Progenitor cell of endocrine pancreas (in vitro differentiated cells): ENCODE measurements around the gene PRKCB. TPM values are rescaled to one million over a fixed set of nuclear protein-coding genes. Genes with fewer than 3 reads are reported as not detected.

Source experiments
- DNase-seq: peaks from one replicate; pipeline ENCODE4 v3.0.0; 2021; ENCODE audit warnings: low spot score; ENCODE audit not compliant: unreplicated experiment
- H3K27ac Mint-ChIP-seq: 2 replicates; pipeline ENCODE4 v1.8.0; 2021; ENCODE audit warnings: mild to moderate bottlenecking, moderate library complexity, mixed read lengths
- H3K27me3 Mint-ChIP-seq: 2 replicates; pipeline ENCODE4 v1.8.0; 2021; ENCODE audit warnings: mixed read lengths
- H3K36me3 Mint-ChIP-seq: 2 replicates; pipeline ENCODE4 v1.8.0; 2022; ENCODE audit warnings: mixed read lengths; ENCODE audit not compliant: insufficient read depth
- H3K4me1 Mint-ChIP-seq: 2 replicates; pipeline ENCODE4 v1.8.0; 2021; ENCODE audit warnings: low read depth, mixed read lengths
- H3K4me3 Mint-ChIP-seq: 2 replicates; pipeline ENCODE4 v1.8.0; 2021; ENCODE audit warnings: low read depth, mild to moderate bottlenecking, moderate library complexity, mixed read lengths
- H3K9me3 Mint-ChIP-seq: 2 replicates; pipeline ENCODE4 v1.8.0; 2021; ENCODE audit warnings: low read depth, mixed read lengths
- total RNA-seq: library from RNA; stranded (reverse); gene quantifications from 2 replicates; pipeline ENCODE4 v1.2.1, GENCODE V29; 2021
- TF ChIP-seq, protein P1 (sequence below): fragments of 200-600 bp; sonication (generic); IDR thresholded peaks from one replicate; pipeline ENCODE4 v1.5.0; 2021; ENCODE audit warnings: antibody characterized with exemption, mild to moderate bottlenecking; ENCODE audit not compliant: unreplicated experiment

PRKCB gene
- total RNA-seq, 1 donor from 2014 or later, result 0.36 TPM

GRCh38 chr16:24005577-24005976 lies 169.8 kb downstream of the PRKCB start:
- Mint-ChIP-seq H3K4me3 (no peak overlapping the region), H3K9me3 (no peaks in the 10 kb centered on the region)

DNA sequence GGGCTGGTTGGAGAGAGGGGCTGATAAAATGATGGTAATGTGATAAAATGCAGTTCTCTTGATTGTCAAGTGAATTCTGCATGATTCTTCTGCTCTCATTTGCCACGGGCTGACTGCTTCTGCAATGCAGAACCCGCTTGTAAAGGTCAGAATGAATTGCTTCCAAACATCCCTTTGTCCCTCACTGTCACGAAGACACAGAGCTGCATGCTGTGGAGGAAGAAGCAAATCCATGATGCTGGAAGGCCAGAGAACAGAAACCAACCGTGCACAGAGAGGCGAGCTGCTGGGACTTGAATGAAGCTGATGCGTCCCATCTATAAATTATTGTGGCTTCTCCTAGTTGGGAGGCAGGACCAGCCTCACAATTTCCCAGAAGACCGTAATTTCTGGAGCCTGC lies 171.6 kb downstream of the PRKCB start:
- TF ChIP-seq, protein P1, sequence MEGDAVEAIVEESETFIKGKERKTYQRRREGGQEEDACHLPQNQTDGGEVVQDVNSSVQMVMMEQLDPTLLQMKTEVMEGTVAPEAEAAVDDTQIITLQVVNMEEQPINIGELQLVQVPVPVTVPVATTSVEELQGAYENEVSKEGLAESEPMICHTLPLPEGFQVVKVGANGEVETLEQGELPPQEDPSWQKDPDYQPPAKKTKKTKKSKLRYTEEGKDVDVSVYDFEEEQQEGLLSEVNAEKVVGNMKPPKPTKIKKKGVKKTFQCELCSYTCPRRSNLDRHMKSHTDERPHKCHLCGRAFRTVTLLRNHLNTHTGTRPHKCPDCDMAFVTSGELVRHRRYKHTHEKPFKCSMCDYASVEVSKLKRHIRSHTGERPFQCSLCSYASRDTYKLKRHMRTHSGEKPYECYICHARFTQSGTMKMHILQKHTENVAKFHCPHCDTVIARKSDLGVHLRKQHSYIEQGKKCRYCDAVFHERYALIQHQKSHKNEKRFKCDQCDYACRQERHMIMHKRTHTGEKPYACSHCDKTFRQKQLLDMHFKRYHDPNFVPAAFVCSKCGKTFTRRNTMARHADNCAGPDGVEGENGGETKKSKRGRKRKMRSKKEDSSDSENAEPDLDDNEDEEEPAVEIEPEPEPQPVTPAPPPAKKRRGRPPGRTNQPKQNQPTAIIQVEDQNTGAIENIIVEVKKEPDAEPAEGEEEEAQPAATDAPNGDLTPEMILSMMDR, result no peak
- H3K36me3 Mint-ChIP-seq, result no peaks in the 10 kb centered on the region
- no peak overlapping the region for H3K4me3 Mint-ChIP-seq
- DNase-seq, result no peak
- peaks cover 45% of the 10 kb centered on the region for H3K27me3 Mint-ChIP-seq
- no peaks in the 10 kb centered on the region for H3K9me3 Mint-ChIP-seq
- no peak overlapping the region for H3K27ac Mint-ChIP-seq
- no peaks in the 10 kb centered on the region for H3K4me1 Mint-ChIP-seq

More at GRCh38 chr16:24005577-24005976, 169.8 kb downstream of the PRKCB start:
- H3K36me3 Mint-ChIP-seq, result no peaks in the 10 kb centered on the region
- TF ChIP-seq, protein P1, result no peak
- H3K4me1 Mint-ChIP-seq, result no peaks in the 10 kb centered on the region
- H3K27me3 Mint-ChIP-seq, result peaks cover 44% of the 10 kb centered on the region
- no peak overlapping the region for H3K27ac Mint-ChIP-seq
- DNase-seq, result no peak

- Mint-ChIP-seq H3K27ac (no peak overlapping the region), H3K4me3 (no peak overlapping the region), H3K9me3 (no peaks in the 10 kb centered on the region), H3K36me3 (no peaks in the 10 kb centered on the region), H3K27me3 (peaks cover 48% of the 10 kb centered on the region), H3K4me1 (no peaks in the 10 kb centered on the region)
- DNase-seq, result no peak
- TF ChIP-seq, protein P1, result no peak
Observed at GRCh38 chr16:24007934-24008333, 172.2 kb downstream of the PRKCB start.

DNA sequence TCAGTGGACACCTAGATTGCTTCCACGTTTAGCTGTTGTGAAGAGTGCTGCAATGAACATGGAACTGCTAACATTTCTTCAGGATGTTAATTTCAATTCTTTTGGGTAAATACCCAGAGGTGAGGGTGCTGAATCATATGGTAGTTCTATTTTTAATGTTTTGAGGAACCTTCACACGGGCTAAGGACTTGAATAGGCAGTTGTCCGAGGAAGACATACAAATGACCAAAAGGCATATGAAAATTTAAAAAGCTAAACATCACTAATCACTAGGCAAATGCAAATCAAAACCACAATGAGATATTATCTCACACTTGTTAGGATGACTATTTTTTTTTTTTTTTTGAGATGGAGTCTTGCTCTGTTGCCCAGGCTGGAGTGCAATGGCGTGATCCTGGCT lies 173.3 kb downstream of the PRKCB start:
- no peaks in the 10 kb centered on the region for H3K4me1 Mint-ChIP-seq
- no peak for DNase-seq
- no peak overlapping the region for H3K27ac Mint-ChIP-seq

GRCh38 chr16:24009955-24010354 lies 174.2 kb downstream of the PRKCB start:
- Mint-ChIP-seq H3K27me3 (peaks cover 44% of the 10 kb centered on the region), H3K36me3 (no peaks in the 10 kb centered on the region), H3K4me3 (no peak overlapping the region), H3K9me3 (no peaks in the 10 kb centered on the region), H3K4me1 (no peaks in the 10 kb centered on the region), H3K27ac (no peak overlapping the region)
- no peak for DNase-seq
- TF ChIP-seq, protein P1, result no peak

More for the DNA sequence above, 173.3 kb downstream of the PRKCB start:
- Mint-ChIP-seq H3K27me3 (peaks cover 44% of the 10 kb centered on the region), H3K36me3 (no peaks in the 10 kb centered on the region), H3K4me3 (no peak overlapping the region), H3K9me3 (no peaks in the 10 kb centered on the region)
- TF ChIP-seq, protein P1, result no peak
